ENCODE results near the gene C2orf81.

The C2orf81 gene

GRCh38 chr2:74391580-74392448, 29.6 kb downstream of the C2orf81 start:
- TF ChIP-seq CTCF (IDR thresholded peaks at IDR 0.05; ENCODE audit: insufficient read depth, low read length, poor library complexity, severe bottlenecking): peak; percentile 98
- Histone ChIP-seq H3K27me3 (replicated peaks; ENCODE audit: control insufficient read depth, insufficient read depth, low read length) (no peaks in the 10 kb centered on the region), H3K36me3 (ENCODE audit: control insufficient read depth, insufficient read depth, low read length) (no peaks in the 10 kb centered on the region), H3K4me3 (replicated peaks; ENCODE audit: low read depth, low read length) (peak overlapping the region; percentile 79)
- DNase-seq (ENCODE audit: extremely low read depth, insufficient read length): peak; percentile 87

GRCh38 chr2:74391209-74391579, 30.2 kb downstream of the C2orf81 start:
- no peaks in the 10 kb centered on the region for H3K36me3 ChIP-seq (ENCODE audit: control insufficient read depth, insufficient read depth, low read length)
- DNase-seq (ENCODE audit: extremely low read depth, insufficient read length): no peak
- peak overlapping the region; percentile 79 for H3K4me3 ChIP-seq (replicated peaks; ENCODE audit: low read depth, low read length)
- no peaks in the 10 kb centered on the region for H3K27me3 ChIP-seq (replicated peaks; ENCODE audit: control insufficient read depth, insufficient read depth, low read length)
- TF ChIP-seq CTCF (IDR thresholded peaks at IDR 0.05; ENCODE audit: insufficient read depth, low read length, poor library complexity, severe bottlenecking): no peak

- no peak for TF ChIP-seq CTCF (IDR thresholded peaks at IDR 0.05; ENCODE audit: insufficient read depth, low read length, poor library complexity, severe bottlenecking)
- Histone ChIP-seq H3K36me3 (ENCODE audit: control insufficient read depth, insufficient read depth, low read length) (no peaks in the 10 kb centered on the region), H3K4me3 (replicated peaks; ENCODE audit: low read depth, low read length) (peak overlapping the region; percentile 79), H3K27me3 (replicated peaks; ENCODE audit: control insufficient read depth, insufficient read depth, low read length) (no peaks in the 10 kb centered on the region)
- no peak for DNase-seq (ENCODE audit: extremely low read depth, insufficient read length)
Measured at GRCh38 chr2:74390606-74391005, 30.8 kb downstream of the C2orf81 start.

- no peaks in the 10 kb centered on the region for H3K27me3 ChIP-seq (replicated peaks; ENCODE audit: control insufficient read depth, insufficient read depth, low read length)
- DNase-seq (ENCODE audit: extremely low read depth, insufficient read length): no peak
- H3K4me3 ChIP-seq (replicated peaks; ENCODE audit: low read depth, low read length): no peak overlapping the region
- peaks cover 4% of the 10 kb centered on the region; the same call in 1 of the 2 replicates for H3K36me3 ChIP-seq (ENCODE audit: control insufficient read depth, insufficient read depth, low read length)
- TF ChIP-seq CTCF (IDR thresholded peaks at IDR 0.05; ENCODE audit: insufficient read depth, low read length, poor library complexity, severe bottlenecking): no peak
Measured at GRCh38 chr2:74387346-74387745, 34.1 kb downstream of the C2orf81 start.

- Histone ChIP-seq H3K36me3 (ENCODE audit: control insufficient read depth, insufficient read depth, low read length) (peaks cover 6% of the 10 kb centered on the region; the same call in 1 of the 2 replicates), H3K27me3 (replicated peaks; ENCODE audit: control insufficient read depth, insufficient read depth, low read length) (no peaks in the 10 kb centered on the region), H3K4me3 (replicated peaks; ENCODE audit: low read depth, low read length) (no peak overlapping the region)
- TF ChIP-seq CTCF (IDR thresholded peaks at IDR 0.05; ENCODE audit: insufficient read depth, low read length, poor library complexity, severe bottlenecking): no peak
- no peak for DNase-seq (ENCODE audit: extremely low read depth, insufficient read length)
Measured at GRCh38 chr2:74385396-74385795, 36.0 kb downstream of the C2orf81 start.

Data from GM06990 (cell line).